Activated CD8-positive, alpha-beta T cell treated with anti-CD3 and anti-CD28 coated beads for 36 hours (primary cell): ENCODE measurements around the gene LRBA. TPM values are rescaled to one million over a fixed set of nuclear protein-coding genes. Genes with fewer than 3 reads are reported as not detected.

Experiments used
- ATAC-seq: fragments of 200-7000 bp; cut with Tn5 transposase; one replicate; pipeline ENCODE4 v1.10.0; 2021; ENCODE audit warnings: mild to moderate bottlenecking, moderate library complexity
- CTCF ChIA-PET: fragments of 350-600 bp; sonication (Branson Sonifier 250); formaldehyde crosslinking; loops from one replicate; lab custom pipeline; 2021; ENCODE audit warnings: antibody characterized with exemption; lab: Charles Lee
- POLR2A ChIA-PET: fragments of 350-600 bp; sonication (Branson Sonifier 250); formaldehyde crosslinking; loops from one replicate; lab custom pipeline; 2021; ENCODE audit warnings: antibody characterized with exemption; lab: Charles Lee
- DNase-seq: peaks from one replicate; pipeline ENCODE4 v3.0.0-alpha.2; 2020
- H3K27ac Mint-ChIP-seq: one replicate; pipeline ENCODE4 v1.8.0; 2021; ENCODE audit warnings: mild to moderate bottlenecking, mixed read lengths
- H3K27me3 Mint-ChIP-seq: one replicate; pipeline ENCODE4 v1.8.0; 2021; ENCODE audit warnings: mixed read lengths
- H3K36me3 Mint-ChIP-seq: one replicate; pipeline ENCODE4 v1.8.0; 2021; ENCODE audit warnings: low read depth, mixed read lengths
- H3K4me1 Mint-ChIP-seq: one replicate; pipeline ENCODE4 v1.8.0; 2021; ENCODE audit warnings: low read depth, mixed read lengths
- H3K4me3 Mint-ChIP-seq: one replicate; pipeline ENCODE4 v1.8.0; 2021; ENCODE audit warnings: mild to moderate bottlenecking, moderate library complexity, mixed read lengths
- H3K9me3 Mint-ChIP-seq: one replicate; pipeline ENCODE4 v1.8.0; 2021; ENCODE audit warnings: mixed read lengths
- CTCF ChIP-seq: fragments of 200-600 bp; IDR thresholded peaks from one replicate; pipeline ENCODE4 v1.8.0; 2022; ENCODE audit warnings: antibody characterized with exemption, mild to moderate bottlenecking
- intact Hi-C: fragments of 100-400 bp; cut with micrococcal nuclease; formaldehyde crosslinking; loops from one replicate; pipeline ENCODE4 v1.10.0; 2022
- total RNA-seq, 2 experiments: library from RNA; stranded (reverse); gene quantifications; one replicate each; pipeline ENCODE4 v1.2.3, GENCODE V29; 2021

Gene LRBA
- total RNA-seq, 2 experiments from 2014 or later = 48.1 to 52.5 TPM

- ATAC-seq = no peak
- no peaks in the 10 kb centered on the region for H3K27me3 Mint-ChIP-seq
- no peaks in the 10 kb centered on the region for H3K4me1 Mint-ChIP-seq
- H3K9me3 Mint-ChIP-seq = peaks cover 4% of the 10 kb centered on the region
- intact Hi-C loops = no loop called here
- no peak for DNase-seq
- no peak overlapping the region for H3K27ac Mint-ChIP-seq
- CTCF ChIA-PET = no interaction called here
- H3K36me3 Mint-ChIP-seq = peaks cover 12% of the 10 kb centered on the region
- no peak for TF ChIP-seq CTCF
- H3K4me3 Mint-ChIP-seq = no peak overlapping the region
- POLR2A ChIA-PET = no interaction called here
Observed at GRCh38 chr4:150289198-150289597, 725.9 kb downstream of the LRBA start.

DNA sequence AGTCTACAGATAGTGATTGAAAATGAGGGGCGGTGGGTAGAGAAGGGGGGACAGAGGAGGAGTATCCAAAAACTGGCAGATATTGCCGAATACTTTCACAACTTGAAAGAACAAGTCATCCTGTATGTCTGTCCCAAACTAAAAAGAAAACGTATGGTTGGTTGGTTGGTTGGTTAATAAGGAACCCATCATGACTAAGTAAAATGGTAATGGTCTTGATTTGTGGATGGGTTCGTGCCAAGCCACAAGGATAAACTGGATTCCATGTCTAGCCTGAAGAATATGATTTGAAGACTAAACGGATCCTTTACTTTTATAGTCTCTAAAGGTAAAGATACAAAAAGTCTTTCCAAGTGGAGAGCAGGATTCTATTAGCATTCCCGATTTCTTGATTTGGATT is 728.4 kb downstream of the LRBA start:
- no peak for TF ChIP-seq CTCF
- ATAC-seq (no peak), DNase-seq (no peak)
- Mint-ChIP-seq H3K27me3 (no peaks in the 10 kb centered on the region), H3K27ac (no peak overlapping the region), H3K36me3 (peaks cover 29% of the 10 kb centered on the region), H3K9me3 (no peaks in the 10 kb centered on the region), H3K4me1 (no peaks in the 10 kb centered on the region), H3K4me3 (no peak overlapping the region)
- POLR2A ChIA-PET = no interaction called here
- CTCF ChIA-PET = interaction anchor here (1.3 kb wide), 1 partner anchor 11 kb away, joined by 3 read pairs; no protein-coding TSS in a partner anchor
- intact Hi-C loops = no loop called here

DNA sequence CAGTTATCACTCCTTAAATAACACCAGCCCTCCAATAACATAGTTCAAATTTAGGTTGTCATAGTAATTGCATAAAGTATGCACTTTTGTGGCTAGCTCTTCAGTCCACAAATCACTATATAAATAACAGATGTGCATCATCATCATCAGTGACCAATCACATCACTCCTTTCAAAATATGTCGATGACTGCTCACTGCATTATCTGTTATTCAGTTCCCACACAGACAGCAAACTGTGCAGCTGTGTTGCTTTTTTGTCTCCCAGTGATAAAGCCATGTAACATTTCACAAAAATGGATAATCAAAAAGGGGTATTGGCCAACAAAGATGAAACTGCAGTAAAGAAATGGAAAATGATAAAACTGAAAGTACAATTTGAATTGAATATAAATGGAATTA is 731.4 kb downstream of the LRBA start:
- DNase-seq = no peak
- no peak for TF ChIP-seq CTCF
- Mint-ChIP-seq H3K4me3 (no peak overlapping the region), H3K9me3 (no peaks in the 10 kb centered on the region), H3K36me3 (peaks cover 53% of the 10 kb centered on the region), H3K4me1 (peaks cover 2% of the 10 kb centered on the region), H3K27ac (no peak overlapping the region), H3K27me3 (no peaks in the 10 kb centered on the region)
- no peak for ATAC-seq
- intact Hi-C loops = no loop called here
- ChIA-PET POLR2A (interaction anchor here (0.6 kb wide), 2 partner anchors 60 to 142 kb away, joined by 3 read pairs; no protein-coding TSS in a partner anchor), CTCF (no interaction called here)

GRCh38 chr4:150280975-150281374 is 734.1 kb downstream of the LRBA start:
- Mint-ChIP-seq H3K4me1 (peaks cover 2% of the 10 kb centered on the region), H3K36me3 (peaks cover 78% of the 10 kb centered on the region), H3K27me3 (no peaks in the 10 kb centered on the region), H3K27ac (peak overlapping the region; percentile 52), H3K9me3 (peaks cover 11% of the 10 kb centered on the region), H3K4me3 (no peak overlapping the region)
- ChIA-PET CTCF (interaction anchor here (1.1 to 1.5 kb wide), 2 partner anchors 17 to 38 kb away, joined by 4 read pairs; no protein-coding TSS in a partner anchor), POLR2A (no interaction called here)
- intact Hi-C loops = no loop called here
- no peak for ATAC-seq
- DNase-seq = no peak
- TF ChIP-seq CTCF = no peak

- no peak for TF ChIP-seq CTCF
- H3K4me3 Mint-ChIP-seq = no peak overlapping the region
- H3K36me3 Mint-ChIP-seq = peaks cover 81% of the 10 kb centered on the region
- H3K9me3 Mint-ChIP-seq = peaks cover 12% of the 10 kb centered on the region
- CTCF ChIA-PET = interaction anchor here (1.1 to 1.5 kb wide), 2 partner anchors 18 to 38 kb away, joined by 4 read pairs; no protein-coding TSS in a partner anchor
- ATAC-seq (no peak), DNase-seq (no peak)
- intact Hi-C loops = no loop called here
- POLR2A ChIA-PET = no interaction called here
- no peak overlapping the region for H3K27ac Mint-ChIP-seq
- no peaks in the 10 kb centered on the region for H3K27me3 Mint-ChIP-seq
- H3K4me1 Mint-ChIP-seq = peaks cover 2% of the 10 kb centered on the region
Observed at GRCh38 chr4:150280081-150280895, 734.8 kb downstream of the LRBA start.
